SJCRH30 (cell line): ENCODE measurements around the gene SULT1E1. TPM values are rescaled to one million over a fixed set of nuclear protein-coding genes. Genes with fewer than 3 reads are reported as not detected.

Experiments used
- DNase-seq, 2 experiments: peaks; one replicate each; pipeline ENCODE4 v3.0.0-alpha.2; 2015 to 2020
- H3K27ac ChIP-seq: fragments of 250-450 bp; sonication (Bioruptor Pico); 2 replicates; pipeline ENCODE4 v1.5.1; 2020; ENCODE audit warnings: mild to moderate bottlenecking, moderate library complexity
- H3K27me3 ChIP-seq: fragments of 250-450 bp; sonication (Bioruptor Pico); 2 replicates; pipeline ENCODE4 v1.5.1; 2020; ENCODE audit warnings: mild to moderate bottlenecking, moderate library complexity
- H3K36me3 ChIP-seq: fragments of 250-450 bp; sonication (Bioruptor Pico); 2 replicates; pipeline ENCODE4 v1.5.1; 2020; ENCODE audit warnings: mild to moderate bottlenecking, moderate library complexity
- H3K4me1 ChIP-seq: fragments of 250-450 bp; sonication (Bioruptor Pico); 2 replicates; pipeline ENCODE4 v1.5.1; 2020; ENCODE audit warnings: mild to moderate bottlenecking, moderate library complexity
- H3K4me3 ChIP-seq: fragments of 250-450 bp; sonication (Bioruptor Pico); 2 replicates; pipeline ENCODE4 v1.5.1; 2020; ENCODE audit warnings: mild to moderate bottlenecking, moderate library complexity
- H3K9me3 ChIP-seq: fragments of 250-450 bp; sonication (Bioruptor Pico); replicated peaks from 2 replicates; pipeline ENCODE4 v1.5.1; 2020; ENCODE audit warnings: mild to moderate bottlenecking, moderate library complexity
- total RNA-seq: library from RNA; depleted of rRNA; stranded (reverse); fragments of >200 nt; shearing (Covaris generic); gene quantifications from 2 replicates; pipeline ENCODE4 v1.2.3, GENCODE V29; 2014; rRNA removed

The SULT1E1 gene
- total RNA-seq, 1 experiment from 2014 or later: not detected

DNA sequence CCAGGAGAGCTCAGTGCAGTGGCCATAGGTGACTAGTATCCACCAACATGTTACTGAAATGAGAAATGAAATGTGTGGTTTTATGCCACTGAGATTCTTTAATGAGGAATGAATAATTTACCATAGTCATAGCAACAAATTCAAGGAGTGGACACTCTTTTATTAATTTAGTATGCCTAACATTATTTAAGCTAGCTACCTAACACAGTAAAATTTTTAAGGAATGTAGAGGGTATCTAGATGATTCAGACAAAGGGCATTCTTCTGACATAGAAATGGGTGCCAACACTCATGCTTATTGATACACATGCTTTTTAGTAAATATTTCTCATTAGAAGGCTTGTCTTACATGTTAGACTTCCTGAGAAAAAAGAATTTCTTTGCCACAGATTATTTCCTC is 66.2 kb downstream of the SULT1E1 start:
- H3K4me3 ChIP-seq: no peak overlapping the region
- no peaks in the 10 kb centered on the region for H3K36me3 ChIP-seq
- DNase-seq: no peak
- no peaks in the 10 kb centered on the region for H3K27me3 ChIP-seq
- H3K9me3 ChIP-seq: no peaks in the 10 kb centered on the region
- H3K4me1 ChIP-seq: no peaks in the 10 kb centered on the region
- H3K27ac ChIP-seq: no peak overlapping the region

Other genes starting within 250 kb of the SULT1E1 start
- gene UGT2A2, start 220.5 kb downstream of the SULT1E1 start, total RNA-seq: not detected in 2 replicates
- not detected in 2 replicates for gene UGT2A1, start 206.9 kb downstream of the SULT1E1 start, total RNA-seq
- 0.02 and 0.28 TPM in 2 replicates for gene SULT1B1, start 99.5 kb downstream of the SULT1E1 start, total RNA-seq
- gene CSN1S1, start 70.9 kb upstream of the SULT1E1 start, total RNA-seq: not detected in 2 replicates
- 0.13 TPM in 1 of 2 replicates, not detected in the other for gene CSN2, start 105.6 kb upstream of the SULT1E1 start, total RNA-seq
- 6.3 and 6.8 TPM in 2 replicates for gene STATH, start 135.8 kb upstream of the SULT1E1 start, total RNA-seq
- 0.36 TPM in 1 of 2 replicates, not detected in the other for gene HTN3, start 168.3 kb upstream of the SULT1E1 start, total RNA-seq
- not detected in 2 replicates for gene HTN1, start 190.3 kb upstream of the SULT1E1 start, total RNA-seq